GM18502 (cell line): ENCODE data around the gene SLC9A8.
A peak's percentile ranks its signal among the peaks of the same experiment; 100 is the strongest.

ENCODE experiments used
- ATAC-seq: cut with Tn5 transposase; IDR thresholded peaks from one replicate; pipeline ENCODE4 v1.9.1; 2021; ENCODE audit warnings: mild to moderate bottlenecking; ENCODE audit not compliant: unreplicated experiment, poor library complexity

SLC9A8 gene

GRCh38 chr20:49909499-49910339 is 97.1 kb downstream of the SLC9A8 start:
- no peak for ATAC-seq

- no peak for ATAC-seq
Measured at GRCh38 chr20:49910340-49910706, 97.7 kb downstream of the SLC9A8 start.

- no peak for ATAC-seq
Measured at GRCh38 chr20:49913399-49914047, 100.9 kb downstream of the SLC9A8 start.

GRCh38 chr20:49914310-49915117 is 101.9 kb downstream of the SLC9A8 start:
- ATAC-seq = peak; percentile 4

- no peak for ATAC-seq
Measured at GRCh38 chr20:49915118-49915379, 102.4 kb downstream of the SLC9A8 start.

- ATAC-seq = peak; percentile 89
Measured at GRCh38 chr20:49915380-49916145, 102.9 kb downstream of the SLC9A8 start, which contains the start of gene SPATA2. Gene SPATA2 (minus strand): TSS chr20:49915529. CDS start chr20:49908490, 7,039 bp downstream.

GRCh38 chr20:49916146-49917002 is 103.7 kb downstream of the SLC9A8 start:
- no peak for ATAC-seq

- no peak for ATAC-seq
Measured at GRCh38 chr20:49918446-49918845, 105.8 kb downstream of the SLC9A8 start.

GRCh38 chr20:49919009-49919408 is 106.4 kb downstream of the SLC9A8 start:
- no peak for ATAC-seq

GRCh38 chr20:49919461-49919860 is 106.8 kb downstream of the SLC9A8 start:
- ATAC-seq = no peak

- no peak for ATAC-seq
Measured at GRCh38 chr20:49924247-49924646, 111.6 kb downstream of the SLC9A8 start.

GRCh38 chr20:49925901-49926454 is 113.3 kb downstream of the SLC9A8 start:
- ATAC-seq = no peak

GRCh38 chr20:49928411-49929141 is 115.9 kb downstream of the SLC9A8 start:
- no peak for ATAC-seq

- ATAC-seq = no peak
Measured at GRCh38 chr20:49929142-49929494, 116.5 kb downstream of the SLC9A8 start.

- ATAC-seq = no peak
Measured at GRCh38 chr20:49935746-49936152, 123.1 kb downstream of the SLC9A8 start.

- ATAC-seq = peak; percentile 77
Measured at GRCh38 chr20:49936153-49937026, 123.8 kb downstream of the SLC9A8 start, which contains the start of gene RNF114. Gene RNF114 (plus strand): TSS chr20:49936397. CDS start chr20:49936413, 16 bp downstream.
